Activated naive CD4-positive, alpha-beta T cell treated with anti-CD3 and anti-CD28 coated beads, Interleukin-2, amount 10 ng/mL, durations not matched to agents 7 days and 5 days (primary cell): ENCODE measurements around the gene SHC3.

Experiments
- CTCF ChIA-PET: fragments of 350-600 bp; sonication (Branson Sonifier 250); formaldehyde crosslinking; loops from one replicate; lab custom pipeline; 2021; ENCODE audit warnings: antibody characterized with exemption; lab: Charles Lee
- DNase-seq: peaks from one replicate; pipeline ENCODE4 v3.0.0-alpha.2; 2020
- H3K27ac Mint-ChIP-seq: one replicate; pipeline ENCODE4 v1.8.0; 2021; ENCODE audit warnings: mild to moderate bottlenecking, moderate library complexity, mixed read lengths
- H3K27me3 Mint-ChIP-seq: one replicate; pipeline ENCODE4 v1.8.0; 2021; ENCODE audit warnings: mild to moderate bottlenecking, mixed read lengths
- H3K36me3 Mint-ChIP-seq: one replicate; pipeline ENCODE4 v1.8.0; 2021; ENCODE audit warnings: mixed read lengths
- H3K4me1 Mint-ChIP-seq: one replicate; pipeline ENCODE4 v1.8.0; 2021; ENCODE audit warnings: mixed read lengths
- H3K4me3 Mint-ChIP-seq: one replicate; pipeline ENCODE4 v1.8.0; 2021; ENCODE audit warnings: mild to moderate bottlenecking, moderate library complexity, mixed read lengths
- H3K9me3 Mint-ChIP-seq: one replicate; pipeline ENCODE4 v1.8.0; 2021; ENCODE audit warnings: mixed read lengths

SHC3 gene

DNA sequence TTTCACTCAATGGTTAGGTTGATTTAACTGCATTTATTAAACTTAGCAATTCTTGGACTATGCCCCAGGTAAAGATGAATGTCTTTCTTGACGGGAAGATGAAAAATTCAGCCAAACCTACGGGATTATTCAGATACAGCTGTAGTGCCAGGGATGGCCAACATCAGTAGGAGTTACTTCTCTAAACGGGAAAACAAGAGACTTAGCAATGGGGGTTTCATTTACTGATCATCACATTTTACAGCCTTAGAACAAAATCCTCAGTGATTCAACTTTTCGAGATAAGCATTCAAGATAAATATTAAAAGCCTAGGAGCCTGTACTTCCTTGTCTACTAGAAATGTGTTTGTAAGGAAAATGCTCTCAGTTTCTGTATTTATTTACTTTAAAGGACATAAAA lies 141.3 kb downstream of the SHC3 start:
- DNase-seq = no peak
- Mint-ChIP-seq H3K27ac (no peak overlapping the region), H3K9me3 (no peaks in the 10 kb centered on the region), H3K36me3 (no peaks in the 10 kb centered on the region), H3K4me1 (no peaks in the 10 kb centered on the region), H3K27me3 (peaks cover 16% of the 10 kb centered on the region), H3K4me3 (no peak overlapping the region)
- CTCF ChIA-PET = no interaction called here

DNA sequence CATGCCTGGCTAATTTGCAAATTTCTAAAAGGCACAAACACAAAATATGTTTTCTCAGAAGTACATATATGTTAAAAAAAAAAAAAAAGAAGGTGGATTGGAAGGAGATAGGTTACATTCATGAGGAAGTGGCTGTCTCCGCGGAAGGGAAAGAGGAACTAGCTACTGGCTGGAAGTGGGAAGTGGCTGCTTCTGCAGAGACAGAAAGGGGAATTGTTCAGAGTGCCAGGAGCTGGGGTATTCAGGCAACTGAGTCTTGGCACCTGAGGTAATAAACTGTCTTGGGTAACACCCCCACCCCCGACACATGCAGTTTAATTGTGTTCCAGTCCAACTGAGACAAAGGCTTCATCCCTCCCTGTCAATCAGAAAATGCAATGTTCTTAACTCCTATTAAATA lies 141.7 kb downstream of the SHC3 start:
- Mint-ChIP-seq H3K9me3 (no peaks in the 10 kb centered on the region), H3K4me1 (no peaks in the 10 kb centered on the region), H3K36me3 (no peaks in the 10 kb centered on the region), H3K27me3 (peaks cover 16% of the 10 kb centered on the region), H3K4me3 (no peak overlapping the region), H3K27ac (no peak overlapping the region)
- DNase-seq = no peak
- CTCF ChIA-PET = no interaction called here

DNA sequence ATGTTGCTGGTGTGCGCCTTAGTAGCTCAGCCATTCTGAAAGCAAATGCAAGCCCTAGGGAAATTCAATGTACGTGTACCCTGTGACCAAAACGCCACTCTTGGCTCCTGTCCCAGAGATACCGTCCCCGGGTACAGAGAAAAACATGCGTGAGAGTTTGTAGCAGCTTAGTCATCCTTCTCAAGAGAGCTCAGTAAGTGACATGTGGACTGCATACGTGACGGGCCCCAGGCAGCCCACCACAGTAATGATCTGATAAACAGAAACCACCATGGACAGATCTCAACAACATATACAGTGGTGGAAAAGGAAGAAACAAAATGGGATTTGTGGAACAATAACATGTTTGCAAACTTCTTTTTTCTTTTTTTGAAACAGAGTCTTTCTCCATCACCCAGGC lies 142.2 kb downstream of the SHC3 start:
- no peak overlapping the region for H3K4me3 Mint-ChIP-seq
- no peak for DNase-seq
- CTCF ChIA-PET = no interaction called here
- peaks cover 16% of the 10 kb centered on the region for H3K27me3 Mint-ChIP-seq
- H3K27ac Mint-ChIP-seq = no peak overlapping the region
- no peaks in the 10 kb centered on the region for H3K36me3 Mint-ChIP-seq
- no peaks in the 10 kb centered on the region for H3K4me1 Mint-ChIP-seq
- H3K9me3 Mint-ChIP-seq = no peaks in the 10 kb centered on the region

DNA sequence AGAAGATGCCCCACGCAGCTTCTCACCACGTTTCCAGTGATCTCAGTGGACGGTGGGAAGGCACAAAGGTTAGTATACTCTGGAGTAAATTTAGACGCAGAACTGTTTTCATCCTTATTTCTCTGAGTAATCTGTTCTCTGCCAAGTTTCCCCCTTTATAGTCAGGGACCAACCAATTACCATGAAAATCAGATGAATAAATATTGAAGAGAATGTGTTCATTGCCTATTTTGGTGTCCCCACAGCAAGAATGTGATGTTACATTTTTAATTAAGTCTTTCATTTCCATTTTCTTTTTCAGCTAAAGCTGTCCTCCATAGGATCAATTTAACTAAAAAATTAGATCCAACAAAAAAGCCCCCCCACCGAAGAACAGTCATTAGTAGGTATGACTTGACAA lies 146.0 kb downstream of the SHC3 start:
- no peak for DNase-seq
- peaks cover 11% of the 10 kb centered on the region for H3K27me3 Mint-ChIP-seq
- peaks cover 10% of the 10 kb centered on the region for H3K9me3 Mint-ChIP-seq
- no peaks in the 10 kb centered on the region for H3K4me1 Mint-ChIP-seq
- no peak overlapping the region for H3K27ac Mint-ChIP-seq
- CTCF ChIA-PET = no interaction called here
- no peak overlapping the region for H3K4me3 Mint-ChIP-seq
- H3K36me3 Mint-ChIP-seq = no peaks in the 10 kb centered on the region

DNA sequence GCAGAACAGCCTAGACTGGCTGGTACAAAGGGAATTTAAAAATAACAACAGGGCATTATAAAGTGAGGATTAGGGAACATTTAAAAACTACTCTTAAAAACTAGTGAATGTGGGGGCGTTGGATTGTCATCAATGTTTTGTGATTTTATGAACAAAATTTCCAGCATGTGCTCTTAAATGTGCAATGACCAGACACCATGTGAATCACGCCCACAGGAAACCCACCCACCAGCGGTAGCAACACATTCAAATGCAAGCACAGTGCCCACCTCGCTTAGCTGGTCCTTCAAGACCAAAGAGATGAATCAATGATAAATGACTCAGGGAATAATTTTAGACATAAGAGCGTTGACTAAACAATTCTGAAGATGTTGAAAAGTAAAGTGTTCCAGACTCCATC lies 146.4 kb downstream of the SHC3 start:
- no peak overlapping the region for H3K4me3 Mint-ChIP-seq
- DNase-seq = no peak
- H3K27me3 Mint-ChIP-seq = peaks cover 10% of the 10 kb centered on the region
- peaks cover 10% of the 10 kb centered on the region for H3K9me3 Mint-ChIP-seq
- CTCF ChIA-PET = no interaction called here
- H3K4me1 Mint-ChIP-seq = no peaks in the 10 kb centered on the region
- H3K36me3 Mint-ChIP-seq = no peaks in the 10 kb centered on the region
- no peak overlapping the region for H3K27ac Mint-ChIP-seq

DNA sequence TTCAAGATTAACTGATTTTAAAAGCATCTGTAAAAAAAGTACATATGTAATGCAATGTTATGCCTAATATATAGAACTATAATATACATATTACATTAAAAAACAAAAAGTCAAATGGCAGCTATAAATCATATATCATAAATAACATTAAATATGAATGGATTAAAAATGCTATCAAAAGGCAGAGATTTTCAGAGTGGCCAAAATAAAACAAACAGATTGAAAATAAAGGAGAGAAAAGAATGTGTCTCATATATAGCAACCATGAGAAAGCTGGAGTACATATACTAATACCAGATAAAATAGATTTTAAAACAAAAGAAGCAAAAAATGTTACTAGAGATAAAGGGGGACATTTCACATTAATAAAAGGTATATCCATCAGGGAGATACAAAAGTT lies 148.8 kb downstream of the SHC3 start:
- H3K4me1 Mint-ChIP-seq = no peaks in the 10 kb centered on the region
- DNase-seq = no peak
- no peak overlapping the region for H3K4me3 Mint-ChIP-seq
- CTCF ChIA-PET = no interaction called here
- H3K36me3 Mint-ChIP-seq = no peaks in the 10 kb centered on the region
- no peak overlapping the region for H3K27ac Mint-ChIP-seq
- no peaks in the 10 kb centered on the region for H3K27me3 Mint-ChIP-seq
- peaks cover 10% of the 10 kb centered on the region for H3K9me3 Mint-ChIP-seq

DNA sequence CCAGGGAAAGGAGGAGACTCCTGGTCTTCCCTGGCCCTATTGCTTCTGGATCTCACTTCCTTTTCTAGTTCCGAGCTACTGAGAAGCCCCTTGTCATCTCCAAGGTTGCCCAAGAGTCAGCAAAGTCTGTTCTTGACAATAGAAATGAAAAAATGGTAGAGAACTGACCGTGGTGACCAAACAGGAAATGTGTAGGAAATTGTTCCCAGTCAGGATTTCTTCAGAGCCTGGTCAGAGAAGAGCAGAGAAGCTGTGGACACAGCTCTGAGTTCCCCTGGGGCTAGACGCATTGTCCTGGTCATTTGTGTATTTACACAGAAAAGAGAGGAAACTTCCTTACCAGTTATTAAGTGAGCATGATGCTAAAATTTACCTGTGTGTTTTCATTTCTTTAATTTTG lies 151.7 kb downstream of the SHC3 start:
- H3K4me3 Mint-ChIP-seq = no peak overlapping the region
- no peak for DNase-seq
- H3K27me3 Mint-ChIP-seq = no peaks in the 10 kb centered on the region
- no peak overlapping the region for H3K27ac Mint-ChIP-seq
- peaks cover 10% of the 10 kb centered on the region for H3K9me3 Mint-ChIP-seq
- H3K36me3 Mint-ChIP-seq = no peaks in the 10 kb centered on the region
- CTCF ChIA-PET = no interaction called here
- no peaks in the 10 kb centered on the region for H3K4me1 Mint-ChIP-seq

DNA sequence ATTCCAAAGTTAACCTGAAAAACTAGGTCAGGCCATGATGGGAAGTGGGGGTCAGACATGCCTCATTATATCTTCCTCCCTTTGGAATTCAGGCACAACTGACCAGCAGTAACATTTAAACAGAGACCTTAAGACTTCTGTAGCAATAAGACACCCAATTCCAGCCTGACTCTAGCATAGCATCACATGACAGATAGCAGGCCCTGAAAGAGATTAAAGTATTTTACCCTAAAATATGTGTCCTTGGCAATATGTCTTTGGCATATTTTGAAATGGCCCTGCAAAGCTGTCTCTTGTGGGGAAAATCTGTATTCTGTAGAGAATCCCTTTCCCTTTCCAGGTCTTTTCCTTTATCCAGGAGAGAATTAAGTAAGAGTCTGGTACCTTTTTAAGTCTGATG lies 153.1 kb downstream of the SHC3 start:
- no peaks in the 10 kb centered on the region for H3K4me1 Mint-ChIP-seq
- DNase-seq = no peak
- peaks cover 9% of the 10 kb centered on the region for H3K9me3 Mint-ChIP-seq
- H3K36me3 Mint-ChIP-seq = no peaks in the 10 kb centered on the region
- no peak overlapping the region for H3K27ac Mint-ChIP-seq
- CTCF ChIA-PET = no interaction called here
- H3K27me3 Mint-ChIP-seq = no peaks in the 10 kb centered on the region
- no peak overlapping the region for H3K4me3 Mint-ChIP-seq

DNA sequence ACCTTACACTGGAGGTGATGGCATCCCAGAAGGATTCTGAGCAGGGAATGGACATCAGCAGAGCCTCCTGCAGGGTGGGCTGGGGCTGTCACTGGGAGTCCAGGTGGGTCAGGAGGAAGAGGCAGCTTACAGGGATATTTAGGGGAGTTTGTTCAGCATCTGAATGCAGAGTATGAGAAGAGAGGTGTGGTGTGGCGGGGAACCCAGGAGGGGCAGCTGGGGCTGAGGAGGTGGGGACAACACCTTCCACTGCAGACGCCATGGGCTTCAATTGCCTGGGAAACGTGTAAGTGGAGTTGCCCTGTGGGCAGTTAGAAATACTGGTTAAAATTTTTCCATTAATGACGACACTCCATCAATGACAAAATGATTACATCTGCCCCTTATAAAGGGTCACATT lies 153.9 kb downstream of the SHC3 start:
- Mint-ChIP-seq H3K4me1 (no peaks in the 10 kb centered on the region), H3K9me3 (peaks cover 3% of the 10 kb centered on the region), H3K27me3 (no peaks in the 10 kb centered on the region), H3K27ac (no peak overlapping the region), H3K4me3 (no peak overlapping the region), H3K36me3 (no peaks in the 10 kb centered on the region)
- CTCF ChIA-PET = no interaction called here
- no peak for DNase-seq

DNA sequence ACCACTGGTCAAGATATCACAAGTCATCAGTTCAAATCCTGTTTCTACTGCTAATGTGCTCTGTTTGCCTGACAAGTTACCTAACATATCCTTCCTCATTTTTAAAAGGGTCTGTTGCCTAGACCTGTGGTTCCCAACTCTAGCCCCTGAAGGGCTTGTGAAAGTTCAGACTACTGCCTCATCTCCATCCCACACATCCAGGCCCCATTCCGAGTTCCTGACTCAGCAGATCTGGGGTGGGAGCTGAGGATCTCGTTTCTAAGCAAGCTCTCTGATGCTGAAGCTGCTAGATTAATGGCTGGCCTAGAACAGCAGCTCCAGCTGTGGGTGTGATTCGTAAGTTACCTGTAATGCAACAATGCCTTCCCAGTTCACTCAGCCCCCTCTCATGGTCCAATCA lies 154.9 kb downstream of the SHC3 start:
- Mint-ChIP-seq H3K4me1 (no peaks in the 10 kb centered on the region), H3K4me3 (no peak overlapping the region), H3K27ac (no peak overlapping the region), H3K36me3 (no peaks in the 10 kb centered on the region), H3K27me3 (no peaks in the 10 kb centered on the region), H3K9me3 (no peaks in the 10 kb centered on the region)
- CTCF ChIA-PET = no interaction called here
- DNase-seq = no peak

DNA sequence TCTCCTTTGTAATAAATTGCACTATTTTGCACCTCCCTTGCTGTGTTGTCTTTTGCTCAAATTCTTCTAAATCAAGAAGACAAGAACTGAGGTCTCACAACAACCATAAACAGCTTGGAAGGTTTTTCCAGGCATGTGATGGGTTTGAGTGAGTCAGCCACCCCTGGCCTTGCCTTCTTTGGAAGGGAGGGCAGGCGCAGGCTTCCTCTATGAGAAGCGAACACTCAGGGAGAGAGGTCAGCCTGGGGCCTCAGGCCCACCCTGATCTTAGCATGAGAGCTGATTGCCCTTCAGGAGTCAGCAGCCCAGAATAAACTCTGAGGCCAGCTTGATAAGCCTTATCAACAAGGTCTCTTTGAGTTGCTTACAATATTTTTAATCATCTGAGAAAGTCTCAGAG lies 155.7 kb downstream of the SHC3 start:
- Mint-ChIP-seq H3K4me3 (no peak overlapping the region), H3K4me1 (no peaks in the 10 kb centered on the region)
- no peak for DNase-seq

DNA sequence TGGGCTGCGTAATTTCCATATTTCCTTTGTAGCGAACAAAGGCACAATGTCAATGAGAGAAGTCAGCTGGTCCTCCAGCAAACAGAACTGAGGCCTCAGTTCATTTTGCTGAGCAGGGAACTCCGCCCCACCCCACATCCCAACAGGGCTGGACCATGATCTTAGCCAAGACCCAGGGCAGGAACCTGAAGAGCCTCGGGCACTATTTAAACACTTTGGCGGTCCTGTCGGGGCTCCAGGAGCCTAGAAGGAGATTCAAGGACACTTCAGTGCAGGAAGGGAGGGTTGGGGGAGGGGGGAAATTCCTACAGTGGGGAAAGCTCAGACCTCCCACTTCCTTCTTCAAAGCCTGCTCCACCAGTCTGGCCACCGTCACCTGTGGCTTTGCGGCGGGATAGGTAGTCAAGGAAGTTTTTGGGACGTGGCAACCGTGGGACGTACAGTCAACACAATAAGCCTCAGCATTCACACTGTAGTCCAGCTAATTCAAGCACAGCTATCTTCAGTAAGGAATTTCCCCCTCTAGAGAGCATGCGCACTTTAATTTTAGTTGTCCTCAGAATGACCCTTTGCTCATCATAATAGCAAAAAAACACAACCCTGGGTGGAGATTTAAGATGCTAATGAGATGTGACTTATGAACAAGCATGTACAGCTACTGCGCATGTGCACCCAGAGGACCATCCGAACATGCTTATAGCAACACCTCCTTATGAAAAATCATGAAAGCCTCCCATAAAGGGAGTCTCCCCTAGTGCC lies 156.4 kb downstream of the SHC3 start:
- no peaks in the 10 kb centered on the region for H3K4me1 Mint-ChIP-seq
- CTCF ChIA-PET = no interaction called here
- no peaks in the 10 kb centered on the region for H3K36me3 Mint-ChIP-seq
- no peaks in the 10 kb centered on the region for H3K27me3 Mint-ChIP-seq
- H3K27ac Mint-ChIP-seq = no peak overlapping the region
- no peak overlapping the region for H3K4me3 Mint-ChIP-seq
- no peaks in the 10 kb centered on the region for H3K9me3 Mint-ChIP-seq
- no peak for DNase-seq

More for the DNA sequence above, 155.7 kb downstream of the SHC3 start:
- Mint-ChIP-seq H3K27me3 (no peaks in the 10 kb centered on the region), H3K36me3 (no peaks in the 10 kb centered on the region), H3K9me3 (no peaks in the 10 kb centered on the region), H3K27ac (no peak overlapping the region)
- CTCF ChIA-PET = no interaction called here

DNA sequence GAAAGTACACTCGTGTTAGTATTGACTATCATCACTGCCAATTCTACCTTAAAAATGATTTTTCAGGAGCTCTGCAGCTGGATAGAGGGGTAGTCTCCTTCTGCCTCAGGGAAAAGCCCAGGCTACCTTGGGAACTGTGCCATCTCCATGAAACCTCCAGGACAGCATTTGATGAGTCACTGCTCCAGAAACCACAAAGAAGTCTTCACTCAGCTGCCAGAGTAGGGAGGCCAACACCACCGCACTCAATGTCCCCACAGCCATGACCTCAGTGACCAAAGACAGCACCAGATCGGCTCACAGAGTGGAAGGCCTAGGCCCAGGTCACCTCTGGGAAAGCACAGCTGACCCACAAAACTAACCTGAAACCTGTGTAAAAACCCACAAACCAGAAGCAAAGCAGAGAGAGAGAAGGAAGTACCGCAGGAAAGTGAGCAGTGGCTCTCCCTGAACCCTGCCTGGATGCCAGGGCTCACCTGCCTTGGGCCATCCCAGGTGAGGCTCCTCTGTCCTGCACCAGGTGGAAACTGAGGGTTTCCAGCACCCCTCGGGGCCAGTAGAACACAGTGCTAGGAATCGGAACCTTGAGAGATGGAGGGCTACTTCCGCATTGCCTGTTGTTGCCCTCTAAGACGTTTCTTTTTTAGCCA lies 157.3 kb downstream of the SHC3 start:
- Mint-ChIP-seq H3K27ac (no peak overlapping the region), H3K36me3 (no peaks in the 10 kb centered on the region), H3K27me3 (no peaks in the 10 kb centered on the region), H3K4me1 (no peaks in the 10 kb centered on the region), H3K9me3 (no peaks in the 10 kb centered on the region), H3K4me3 (no peak overlapping the region)
- DNase-seq = no peak
- CTCF ChIA-PET = no interaction called here

DNA sequence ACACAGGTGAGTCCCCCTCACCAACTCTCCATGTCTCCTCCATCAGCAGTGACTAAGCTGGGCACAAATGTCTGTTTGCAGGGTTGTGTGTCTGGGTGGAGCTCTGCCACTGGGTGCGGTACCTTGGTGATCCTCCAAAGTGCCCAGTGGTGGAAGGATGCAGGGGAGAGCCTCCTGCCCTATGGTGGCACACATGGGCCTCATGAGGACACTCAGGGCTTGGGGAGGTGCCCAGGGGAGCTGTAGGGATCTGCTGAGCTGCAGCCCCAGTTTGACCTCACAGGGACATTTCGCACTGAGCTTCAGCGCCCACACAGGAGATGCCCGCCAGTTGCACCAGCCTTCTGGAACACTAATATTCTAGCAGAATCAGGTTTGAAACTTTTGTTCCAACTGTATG lies 157.9 kb downstream of the SHC3 start:
- CTCF ChIA-PET = no interaction called here
- no peaks in the 10 kb centered on the region for H3K27me3 Mint-ChIP-seq
- H3K4me3 Mint-ChIP-seq = no peak overlapping the region
- no peaks in the 10 kb centered on the region for H3K4me1 Mint-ChIP-seq
- H3K36me3 Mint-ChIP-seq = no peaks in the 10 kb centered on the region
- H3K9me3 Mint-ChIP-seq = no peaks in the 10 kb centered on the region
- DNase-seq = no peak
- H3K27ac Mint-ChIP-seq = no peak overlapping the region

DNA sequence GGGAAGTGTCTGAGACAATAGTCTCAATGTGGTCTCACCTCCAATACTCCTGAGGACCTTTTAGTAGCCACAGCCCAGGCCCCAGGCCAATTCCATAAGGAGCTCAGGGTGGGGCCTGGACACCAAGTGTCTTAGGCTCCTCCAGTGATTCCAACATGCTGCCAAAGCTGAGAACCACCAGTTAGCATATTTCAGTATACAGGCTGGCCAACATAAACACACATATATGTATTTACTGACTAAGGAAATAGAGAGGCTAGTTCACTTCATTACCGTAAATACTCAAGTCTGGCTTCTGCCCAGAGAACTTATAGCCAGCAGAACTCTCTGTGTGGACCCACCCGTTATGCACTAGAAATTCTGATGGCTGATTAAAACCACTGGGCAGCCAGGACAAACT lies 163.3 kb downstream of the SHC3 start:
- no peaks in the 10 kb centered on the region for H3K9me3 Mint-ChIP-seq
- H3K27ac Mint-ChIP-seq = no peak overlapping the region
- no peaks in the 10 kb centered on the region for H3K4me1 Mint-ChIP-seq
- H3K4me3 Mint-ChIP-seq = no peak overlapping the region
- DNase-seq = no peak
- no peaks in the 10 kb centered on the region for H3K36me3 Mint-ChIP-seq
- CTCF ChIA-PET = no interaction called here
- H3K27me3 Mint-ChIP-seq = peaks cover 16% of the 10 kb centered on the region
